AG10803 (cell line): ENCODE measurements around the gene UBA6.

Source experiments
- DNase-seq: peaks from one replicate; pipeline ENCODE4 v3.0.0; 2010; ENCODE audit warnings: low read depth
- H3K4me3 ChIP-seq: 2 replicates; pipeline ENCODE4 v1.5.1; 2011; ENCODE audit warnings: mild to moderate bottlenecking, low read length, control low read depth
- TF ChIP-seq, protein P1 (sequence below): conservative IDR thresholded peaks from 2 replicates; pipeline ENCODE4 v1.5.1; 2011; ENCODE audit warnings: mild to moderate bottlenecking, low read length, control low read depth, inconsistent platforms

The UBA6 gene

DNA sequence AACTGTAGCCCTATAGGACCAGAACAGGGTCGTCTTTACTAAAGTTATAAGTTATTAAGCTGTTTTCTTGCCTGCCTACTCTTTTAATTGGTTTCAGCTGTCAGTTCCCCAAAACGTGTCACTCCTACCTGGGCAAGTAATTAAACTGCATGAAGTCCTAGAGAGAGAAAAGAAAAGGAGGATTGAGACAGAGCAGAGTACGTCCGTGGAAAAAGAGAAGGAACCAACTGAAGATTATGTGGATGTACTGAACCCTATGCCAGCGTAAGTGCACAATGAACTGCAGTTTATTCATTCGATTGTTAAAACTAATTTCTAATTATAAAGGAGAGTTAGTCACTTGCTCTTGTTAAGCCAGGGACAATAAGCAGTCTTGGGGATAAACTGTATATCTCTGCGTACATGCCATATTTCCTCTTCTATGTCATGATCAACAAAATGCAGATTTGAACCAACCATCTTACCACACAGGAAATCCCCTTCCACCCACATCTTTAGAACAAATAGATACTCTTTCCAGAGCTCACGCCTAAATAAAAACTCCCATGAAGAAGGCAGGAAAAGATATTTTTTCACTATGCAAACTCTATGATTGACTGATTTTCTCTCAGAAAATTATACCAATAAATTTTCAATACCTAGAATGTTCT lies 119.6 kb downstream of the UBA6 start:
- H3K4me3 ChIP-seq = no peak overlapping the region
- no peak for DNase-seq
- TF ChIP-seq, protein P1, sequence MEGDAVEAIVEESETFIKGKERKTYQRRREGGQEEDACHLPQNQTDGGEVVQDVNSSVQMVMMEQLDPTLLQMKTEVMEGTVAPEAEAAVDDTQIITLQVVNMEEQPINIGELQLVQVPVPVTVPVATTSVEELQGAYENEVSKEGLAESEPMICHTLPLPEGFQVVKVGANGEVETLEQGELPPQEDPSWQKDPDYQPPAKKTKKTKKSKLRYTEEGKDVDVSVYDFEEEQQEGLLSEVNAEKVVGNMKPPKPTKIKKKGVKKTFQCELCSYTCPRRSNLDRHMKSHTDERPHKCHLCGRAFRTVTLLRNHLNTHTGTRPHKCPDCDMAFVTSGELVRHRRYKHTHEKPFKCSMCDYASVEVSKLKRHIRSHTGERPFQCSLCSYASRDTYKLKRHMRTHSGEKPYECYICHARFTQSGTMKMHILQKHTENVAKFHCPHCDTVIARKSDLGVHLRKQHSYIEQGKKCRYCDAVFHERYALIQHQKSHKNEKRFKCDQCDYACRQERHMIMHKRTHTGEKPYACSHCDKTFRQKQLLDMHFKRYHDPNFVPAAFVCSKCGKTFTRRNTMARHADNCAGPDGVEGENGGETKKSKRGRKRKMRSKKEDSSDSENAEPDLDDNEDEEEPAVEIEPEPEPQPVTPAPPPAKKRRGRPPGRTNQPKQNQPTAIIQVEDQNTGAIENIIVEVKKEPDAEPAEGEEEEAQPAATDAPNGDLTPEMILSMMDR = no peak

DNA sequence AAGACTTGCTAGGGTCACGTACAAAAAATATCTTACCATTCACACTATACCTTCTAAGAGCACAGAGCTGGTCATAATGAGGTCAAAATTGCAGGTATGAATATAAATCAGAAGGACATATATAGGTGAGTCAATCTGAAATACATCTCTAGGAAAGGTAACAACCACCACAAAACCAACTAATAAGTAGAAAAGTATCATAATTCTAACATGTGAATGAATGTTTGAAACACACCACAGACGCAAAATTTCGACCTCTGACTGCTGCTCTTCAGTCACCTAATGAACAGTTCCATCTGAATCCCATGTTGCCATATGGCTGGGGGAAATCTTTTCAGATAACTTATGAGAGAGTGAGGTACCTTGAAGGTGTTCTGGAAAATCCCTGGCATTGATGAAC lies 120.4 kb downstream of the UBA6 start:
- no peak overlapping the region for H3K4me3 ChIP-seq
- no peak for DNase-seq

DNA sequence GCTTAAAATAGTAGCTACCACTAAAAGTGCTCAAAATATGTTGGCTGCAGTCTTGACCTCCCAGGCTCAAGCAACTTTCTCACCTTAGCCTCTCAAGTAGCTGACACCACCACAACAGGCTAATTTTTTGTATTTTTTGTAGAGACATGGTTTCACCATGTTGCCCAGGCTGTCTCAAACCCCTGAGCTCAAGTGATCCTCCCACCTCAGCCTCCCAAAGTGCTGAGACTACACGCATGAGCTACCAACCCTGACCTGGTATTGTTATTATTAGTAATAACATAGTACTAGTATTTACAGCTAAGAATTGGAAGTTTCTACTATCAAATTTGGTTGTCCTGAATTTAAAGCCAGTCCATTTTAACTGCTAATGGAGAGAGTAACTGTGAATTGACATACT lies 124.4 kb downstream of the UBA6 start:
- no peak for DNase-seq
- TF ChIP-seq, protein P1 = no peak
- H3K4me3 ChIP-seq = no peak overlapping the region

More for the DNA sequence above, 120.4 kb downstream of the UBA6 start:
- TF ChIP-seq, protein P1 = no peak

DNA sequence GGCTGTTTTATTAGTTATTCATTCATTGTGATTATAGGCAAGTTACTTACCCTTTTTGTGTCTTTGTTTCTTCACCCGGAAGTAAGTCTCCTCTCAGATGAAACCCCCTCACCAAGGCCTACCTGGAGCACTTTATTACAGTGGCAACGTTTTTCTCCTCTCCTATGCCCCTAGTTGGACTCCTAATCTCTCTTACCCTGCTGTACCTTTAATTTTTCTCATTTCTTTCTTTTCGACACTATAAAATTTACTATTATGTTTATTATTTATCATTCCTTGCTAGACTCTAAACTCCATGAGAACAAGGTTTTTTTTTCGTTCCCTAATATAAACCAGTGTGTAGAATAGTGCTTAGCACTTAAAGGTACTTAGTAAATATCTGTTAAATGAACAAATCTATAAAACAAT lies 124.9 kb downstream of the UBA6 start:
- DNase-seq = no peak
- H3K4me3 ChIP-seq = no peak overlapping the region
- TF ChIP-seq, protein P1 = no peak

DNA sequence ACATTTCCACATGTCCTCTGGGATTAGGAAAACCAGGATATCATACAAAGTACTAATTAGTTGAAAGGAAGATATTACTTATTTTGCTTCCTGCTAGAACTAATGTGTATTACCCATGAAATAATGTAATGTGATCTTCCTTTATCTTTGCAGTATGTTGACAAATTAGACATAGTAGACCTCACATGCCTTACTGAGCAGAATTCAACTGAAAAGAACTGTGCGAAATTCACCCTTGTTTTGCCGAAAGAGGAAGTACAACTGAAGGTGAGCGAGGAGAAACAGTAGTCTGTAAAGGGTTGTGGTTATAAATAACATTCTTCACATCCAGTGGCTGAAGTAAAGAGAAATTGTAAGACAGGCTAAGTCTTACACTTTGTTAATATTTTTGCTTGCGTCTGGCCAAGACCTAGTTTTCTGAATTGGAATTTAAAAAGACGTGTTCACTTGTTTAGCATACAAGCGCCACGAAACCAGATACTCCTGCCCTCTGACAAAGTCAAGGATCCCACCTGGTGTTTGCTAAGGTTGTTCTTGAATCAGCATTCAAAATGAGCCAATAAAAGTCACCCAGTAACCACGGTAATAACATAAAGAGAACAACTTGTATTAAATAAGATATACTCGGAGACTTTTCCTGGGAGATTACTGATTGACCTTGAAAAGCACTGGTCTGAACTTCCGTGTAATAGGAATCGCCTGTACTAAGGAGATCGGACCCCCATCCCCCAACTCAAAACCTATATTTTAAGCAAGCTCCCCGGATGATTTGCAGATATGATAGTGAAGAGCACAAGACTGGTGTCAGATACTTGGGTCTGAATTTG lies 125.5 kb downstream of the UBA6 start:
- H3K4me3 ChIP-seq = no peak overlapping the region
- no peak for DNase-seq
- TF ChIP-seq, protein P1 = no peak

DNA sequence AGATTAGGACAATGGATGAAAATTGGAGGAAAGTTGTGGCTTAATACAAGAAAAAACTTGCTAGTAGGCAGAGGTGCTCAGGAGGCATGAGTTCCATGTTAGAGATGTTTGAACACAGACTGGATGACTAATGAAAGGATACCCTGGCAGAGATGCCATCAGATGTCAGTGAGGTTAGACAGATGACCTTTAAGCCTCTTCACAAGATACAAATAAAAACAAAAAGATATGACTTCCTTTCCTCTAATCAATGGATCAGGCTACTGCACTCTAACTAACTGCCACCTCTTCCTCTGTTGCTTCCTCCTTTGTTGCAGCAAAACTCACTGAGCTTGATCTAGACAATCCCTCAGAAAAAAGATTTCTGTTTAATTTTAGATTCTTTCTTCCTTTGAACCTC lies 127.8 kb downstream of the UBA6 start:
- TF ChIP-seq, protein P1 = no peak
- DNase-seq = no peak
- H3K4me3 ChIP-seq = no peak overlapping the region

DNA sequence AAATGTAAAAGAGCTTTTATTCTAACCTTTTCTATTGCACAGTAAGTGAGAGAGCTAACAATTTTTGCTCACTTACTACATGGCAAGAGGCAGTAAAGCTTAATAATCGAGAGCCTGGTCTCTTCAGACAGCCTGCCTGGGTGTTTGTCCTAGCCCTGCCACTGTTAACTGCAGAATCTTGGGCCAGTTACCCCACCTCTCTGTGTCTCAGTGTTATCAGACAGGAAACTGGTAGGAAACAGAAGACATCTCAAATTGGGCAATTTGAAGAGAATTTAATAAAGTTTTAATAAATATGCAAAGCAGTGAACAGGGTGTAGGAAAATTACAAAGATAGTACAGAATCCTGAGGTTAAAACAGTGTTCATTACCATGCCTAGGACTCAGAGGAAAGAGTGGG lies 129.0 kb downstream of the UBA6 start:
- no peak for DNase-seq
- TF ChIP-seq, protein P1 = no peak
- no peak overlapping the region for H3K4me3 ChIP-seq
